Right lobe of liver (tissue), 6 donors: ENCODE measurements around the gene DHRS1. TPM values are rescaled to one million over a fixed set of nuclear protein-coding genes. Genes with fewer than 3 reads are reported as not detected.
A peak's percentile ranks its signal among the peaks of the same experiment; 100 is the strongest.

Experiments used
- ATAC-seq, 4 donors: fragments of 200-7000 bp; cut with Tn5 transposase; one replicate each; pipeline ENCODE4 v1.9.1; 2020; ENCODE audit warnings: mild to moderate bottlenecking in 4 of 4, moderate library complexity in 4 of 4
- DNase-seq, 3 donors: peaks; one replicate each; pipeline ENCODE4 v3.0.0-alpha.2; 2020
- H3K27ac ChIP-seq, 3 donors: fragments of 200-600 bp; one replicate each; pipeline ENCODE4 v1.8.0; 2022
- H3K27me3 ChIP-seq, 2 donors: fragments of 200-600 bp; one replicate each; pipeline ENCODE4 v1.8.0; 2022
- H3K36me3 ChIP-seq, 4 donors: fragments of 200-600 bp; sonication (generic) in 1 of 4; one replicate each; pipeline versions ENCODE4 v1.5.1 to v1.8.0; 2017 to 2022; ENCODE audit warnings: control low read depth in 1 of 4
- H3K4me1 ChIP-seq, 4 donors: fragments of 200-600 bp; sonication (generic) in 1 of 4; one replicate each; pipeline versions ENCODE4 v1.5.1 to v1.8.0; 2017 to 2022; ENCODE audit warnings: control low read depth in 1 of 4
- H3K4me3 ChIP-seq, 3 donors: fragments of 200-600 bp; one replicate each; pipeline ENCODE4 v1.8.0; 2022
- H3K9me3 ChIP-seq, 4 donors: fragments of 200-600 bp; sonication (generic) in 1 of 4; one replicate each; pipeline versions ENCODE4 v1.5.1 to v1.8.0; 2017 to 2022; ENCODE audit warnings: control low read depth in 1 of 4
- POLR2A ChIP-seq: fragments of 450-650 bp; IDR thresholded peaks from one replicate; pipeline ENCODE4 v1.6.1; 2017; ENCODE audit warnings: antibody characterized with exemption, mild to moderate bottlenecking
- WGBS: methylation state at CpG from one replicate; pipeline ENCODE4 v1.1.6; 2018; ENCODE audit warnings: low coverage, low lambda C conversion rate; ENCODE audit not compliant: insufficient coverage; ENCODE audit errors: missing lambda C conversion rate; 5-methylcytosine and 5-hydroxymethylcytosine counted together
- intact Hi-C, 2 donors: fragments of 100-400 bp; cut with DNase I; formaldehyde crosslinking; loops; one replicate each; pipeline versions ENCODE4 v1.11.2 to v1.14.1; 2022
- total RNA-seq, 6 experiments: library from RNA; depleted of rRNA in 2 of 6; stranded (reverse); fragments of >200 nt in 2 of 6; fragmentation: NEBNext Ultra II Directional in 3 of 6; extraction: Animal tissue kit (Norgen Biotek cat#: 25700) in 3 of 6; gene quantifications; one replicate each; pipeline versions ENCODE4 v1.1.0 to v1.2.4, GENCODE V29; 2016 to 2023
- TF ChIP-seq, protein P1 (sequence below), 4 donors: fragments of 200-600 bp in 3 of 4; fragments of 450-650 bp in 1 of 4; IDR thresholded peaks; one replicate each; pipeline versions ENCODE4 v1.5.1 to v1.8.0; 2016 to 2022; ENCODE audit warnings: antibody characterized with exemption in 4 of 4, mild to moderate bottlenecking in 2 of 4
- donor health status: DM: no; HTN: yes; CAD: no.
- donor health status: DM: no; HTN: no; CAD: no.
- donor health status: DM: no; HTN: no; CAD: no.
- donor health status: DM: no; HTN: yes; CAD: no.
- donor health status: DM: no; HTN: yes; CAD: no.

The DHRS1 gene
- total RNA-seq, 6 experiments from 2014 or later: 49.1 to 89.3 (median 60.1) TPM

- WGBS: 35% methylated on average over 6 of the region's 11 CpGs
- DNase-seq (no peak), ATAC-seq (peak; percentile 18 to 59 (median 46))
- H3K27ac ChIP-seq: no peak overlapping the region
- no peaks in the 10 kb centered on the region for H3K9me3 ChIP-seq
- no peaks in the 10 kb centered on the region for H3K36me3 ChIP-seq
- no peaks in the 10 kb centered on the region for H3K4me1 ChIP-seq
- intact Hi-C loops: no loop called here
- no peak overlapping the region for H3K4me3 ChIP-seq
- TF ChIP-seq POLR2A: no peak
- TF ChIP-seq, protein P1, sequence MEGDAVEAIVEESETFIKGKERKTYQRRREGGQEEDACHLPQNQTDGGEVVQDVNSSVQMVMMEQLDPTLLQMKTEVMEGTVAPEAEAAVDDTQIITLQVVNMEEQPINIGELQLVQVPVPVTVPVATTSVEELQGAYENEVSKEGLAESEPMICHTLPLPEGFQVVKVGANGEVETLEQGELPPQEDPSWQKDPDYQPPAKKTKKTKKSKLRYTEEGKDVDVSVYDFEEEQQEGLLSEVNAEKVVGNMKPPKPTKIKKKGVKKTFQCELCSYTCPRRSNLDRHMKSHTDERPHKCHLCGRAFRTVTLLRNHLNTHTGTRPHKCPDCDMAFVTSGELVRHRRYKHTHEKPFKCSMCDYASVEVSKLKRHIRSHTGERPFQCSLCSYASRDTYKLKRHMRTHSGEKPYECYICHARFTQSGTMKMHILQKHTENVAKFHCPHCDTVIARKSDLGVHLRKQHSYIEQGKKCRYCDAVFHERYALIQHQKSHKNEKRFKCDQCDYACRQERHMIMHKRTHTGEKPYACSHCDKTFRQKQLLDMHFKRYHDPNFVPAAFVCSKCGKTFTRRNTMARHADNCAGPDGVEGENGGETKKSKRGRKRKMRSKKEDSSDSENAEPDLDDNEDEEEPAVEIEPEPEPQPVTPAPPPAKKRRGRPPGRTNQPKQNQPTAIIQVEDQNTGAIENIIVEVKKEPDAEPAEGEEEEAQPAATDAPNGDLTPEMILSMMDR (IDR thresholded peaks at IDR 0.05): peak in 3 of 4 donors; percentile 19 to 43 (median 28)
- H3K27me3 ChIP-seq: no peaks in the 10 kb centered on the region
Measured at GRCh38 chr14:24279301-24280186, 20.0 kb downstream of the DHRS1 start.

- Histone ChIP-seq H3K36me3 (no peaks in the 10 kb centered on the region), H3K9me3 (no peaks in the 10 kb centered on the region), H3K27ac (no peak overlapping the region), H3K4me1 (peaks cover 0 to 8% (median 0%) of the 10 kb centered on the region in 4 donors), H3K27me3 (no peaks in the 10 kb centered on the region), H3K4me3 (no peak overlapping the region)
- ATAC-seq (no peak), DNase-seq (no peak)
- 84% methylated on average over 5 of the region's 5 CpGs for WGBS
- intact Hi-C loops: no loop called here
- no peak for TF ChIP-seq POLR2A
- TF ChIP-seq, protein P1 (IDR thresholded peaks at IDR 0.05): no peak
Measured at GRCh38 chr14:24278424-24278823, 21.2 kb downstream of the DHRS1 start.

DNA sequence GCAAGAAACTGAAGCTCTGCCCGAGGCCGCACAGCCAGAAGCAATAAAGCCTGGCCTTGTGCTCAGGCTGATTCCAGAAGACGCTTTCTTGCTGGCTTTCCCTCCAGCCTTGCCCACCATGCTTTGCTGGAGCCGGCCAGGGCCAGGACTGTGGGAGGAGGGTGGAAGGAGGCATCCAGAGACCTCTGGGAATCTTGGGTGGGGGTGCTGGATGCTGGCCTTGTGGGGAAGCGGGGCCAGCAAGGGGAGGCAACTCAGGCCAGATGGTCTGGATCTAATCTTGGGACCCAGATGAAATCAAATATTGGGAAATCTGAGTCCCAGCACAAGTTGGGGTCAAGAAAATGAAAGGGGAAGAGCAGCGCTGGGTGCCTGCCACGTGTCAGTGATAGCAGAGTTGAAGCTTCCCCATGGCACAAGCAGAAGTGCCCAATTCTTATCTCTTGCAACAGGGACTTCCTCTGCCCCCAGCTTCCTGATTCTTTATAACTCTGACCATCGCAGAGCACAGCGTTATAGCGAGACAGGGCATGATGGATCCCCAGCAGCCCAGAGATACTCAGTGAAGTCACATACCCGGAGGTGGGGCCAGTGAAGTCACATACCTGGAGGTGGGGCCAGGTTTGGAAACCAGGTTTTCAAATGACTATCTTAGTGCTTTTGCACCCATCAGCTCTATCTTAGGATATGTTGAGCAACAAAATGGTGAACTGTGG, 21.8 kb downstream of the DHRS1 start:
- peaks cover 0 to 13% (median 0%) of the 10 kb centered on the region in 4 donors for H3K4me1 ChIP-seq
- H3K27me3 ChIP-seq: no peaks in the 10 kb centered on the region
- no peak overlapping the region for H3K27ac ChIP-seq
- WGBS: 58% methylated on average over 7 of the region's 11 CpGs
- no peaks in the 10 kb centered on the region for H3K36me3 ChIP-seq
- ATAC-seq (peak; percentile 17 to 51 (median 39)), DNase-seq (no peak)
- intact Hi-C loops: no loop called here
- no peak for TF ChIP-seq POLR2A
- TF ChIP-seq, protein P1 (IDR thresholded peaks at IDR 0.05): no peak
- no peak overlapping the region for H3K4me3 ChIP-seq
- no peaks in the 10 kb centered on the region for H3K9me3 ChIP-seq

DNA sequence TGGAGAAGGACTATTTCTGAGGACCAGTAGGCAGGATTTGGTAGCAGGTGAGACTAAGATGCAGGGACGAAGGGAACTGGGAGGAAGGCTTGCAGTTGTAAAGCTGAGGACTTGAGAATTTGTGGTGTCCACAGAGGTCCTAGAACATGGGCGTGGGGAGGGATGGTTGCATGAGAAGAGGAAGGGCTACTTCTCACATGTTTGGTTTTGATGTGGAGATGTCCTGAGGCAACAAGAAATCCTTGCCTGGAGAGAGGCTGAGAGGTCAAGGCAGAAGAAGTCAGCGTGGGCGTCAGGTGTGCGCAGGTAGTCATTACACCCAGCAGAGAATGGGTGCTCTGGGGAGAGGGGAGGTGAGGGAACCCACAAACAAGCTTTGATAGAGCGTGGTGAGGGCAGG, 22.5 kb downstream of the DHRS1 start:
- Histone ChIP-seq H3K27me3 (no peaks in the 10 kb centered on the region), H3K27ac (no peak overlapping the region), H3K4me3 (no peak overlapping the region), H3K36me3 (no peaks in the 10 kb centered on the region), H3K4me1 (peaks cover 0 to 13% (median 0%) of the 10 kb centered on the region in 4 donors), H3K9me3 (no peaks in the 10 kb centered on the region)
- ATAC-seq (peak in 1 of 4 donors; percentile 3), DNase-seq (no peak)
- intact Hi-C loops: no loop called here
- 74% methylated on average over 5 of the region's 6 CpGs for WGBS
- TF ChIP-seq, protein P1 (IDR thresholded peaks at IDR 0.05): no peak
- TF ChIP-seq POLR2A: no peak
